Measurements from ENCODE around the gene SULT2A1.

The SULT2A1 gene

GRCh38 chr19:47891622-47891922, 5.5 kb upstream of the SULT2A1 start:
- Histone ChIP-seq H4K8ac (ENCODE audit: low read depth, low read length) (no peak overlapping the region), H2BK12ac (ENCODE audit: low read length) (no peak overlapping the region), H3K27ac (ENCODE audit: low read depth, low read length) (peak overlapping the region; percentile 91), H3K9me3 (ENCODE audit: insufficient read depth, low read depth, low read length) (no peaks in the 10 kb centered on the region), H3K23ac (ENCODE audit: low read length) (no peak overlapping the region), H3K79me1 (ENCODE audit: low read length) (peaks cover 11% of the 10 kb centered on the region), H3K14ac (ENCODE audit: low read length) (no peak overlapping the region), H3K4ac (ENCODE audit: low read depth, low read length) (no peak overlapping the region), H4K91ac (ENCODE audit: low read depth, low read length) (peak overlapping the region; percentile 75), H3K79me2 (ENCODE audit: control insufficient read depth, insufficient read depth, low read length, poor library complexity) (no peaks in the 10 kb centered on the region), H3K4me3 (ENCODE audit: low read depth, low read length) (no peak overlapping the region), H2AFZ (ENCODE audit: insufficient read depth, low read length, poor library complexity) (no peak overlapping the region), H3K4me1 (ENCODE audit: control insufficient read depth in 1 of 2, insufficient read depth in 2 of 2, low read length in 2 of 2) (peaks cover 4 to 10% of the 10 kb centered on the region in 2 experiments), H2BK120ac (ENCODE audit: insufficient read depth, low read length, poor library complexity) (peak overlapping the region; percentile 29), H3K18ac (ENCODE audit: low read length) (no peak overlapping the region), H2AK5ac (ENCODE audit: low read length) (no peak overlapping the region), H3K4me2 (ENCODE audit: low read length) (no peak overlapping the region), H2BK5ac (ENCODE audit: low read depth, low read length, poor library complexity) (peak overlapping the region; percentile 87), H3K27me3 (ENCODE audit: insufficient read depth, low read length) (no peaks in the 10 kb centered on the region), H3K9ac (ENCODE audit: low read length) (no peak overlapping the region), H3K36me3 (ENCODE audit: control insufficient read depth in 1 of 2, insufficient read depth in 2 of 2, low read length in 2 of 2) (no peaks in the 10 kb centered on the region), H4K12ac (ENCODE audit: low read depth, low read length) (no peak overlapping the region)
- no CpG with 5 or more reads among the region's 2 CpGs for WGBS (ENCODE audit: extremely low coverage, insufficient coverage, insufficient read length)
- DNase-seq = no peak

GRCh38 chr19:47890865-47891621, 4.9 kb upstream of the SULT2A1 start:
- Histone ChIP-seq H4K91ac (ENCODE audit: low read depth, low read length) (peak overlapping the region; percentile 75), H3K79me1 (ENCODE audit: low read length) (peaks cover 11% of the 10 kb centered on the region), H2AFZ (ENCODE audit: insufficient read depth, low read length, poor library complexity) (no peak overlapping the region), H3K4me3 (ENCODE audit: low read depth, low read length) (no peak overlapping the region), H4K8ac (ENCODE audit: low read depth, low read length) (no peak overlapping the region), H2BK5ac (ENCODE audit: low read depth, low read length, poor library complexity) (peak overlapping the region; percentile 87), H3K18ac (ENCODE audit: low read length) (no peak overlapping the region), H3K9ac (ENCODE audit: low read length) (no peak overlapping the region), H3K4me1 (ENCODE audit: control insufficient read depth in 1 of 2, insufficient read depth in 2 of 2, low read length in 2 of 2) (peaks cover 4 to 10% of the 10 kb centered on the region in 2 experiments), H3K36me3 (ENCODE audit: control insufficient read depth in 1 of 2, insufficient read depth in 2 of 2, low read length in 2 of 2) (no peaks in the 10 kb centered on the region), H3K27me3 (ENCODE audit: insufficient read depth, low read length) (no peaks in the 10 kb centered on the region), H4K12ac (ENCODE audit: low read depth, low read length) (no peak overlapping the region), H2BK120ac (ENCODE audit: insufficient read depth, low read length, poor library complexity) (peak overlapping the region; percentile 64), H3K4ac (ENCODE audit: low read depth, low read length) (no peak overlapping the region), H3K9me3 (ENCODE audit: insufficient read depth, low read depth, low read length) (no peaks in the 10 kb centered on the region), H3K27ac (ENCODE audit: low read depth, low read length) (peak overlapping the region; percentile 91), H3K4me2 (ENCODE audit: low read length) (no peak overlapping the region), H3K79me2 (ENCODE audit: control insufficient read depth, insufficient read depth, low read length, poor library complexity) (no peaks in the 10 kb centered on the region), H3K23ac (ENCODE audit: low read length) (no peak overlapping the region), H2AK5ac (ENCODE audit: low read length) (no peak overlapping the region), H2BK12ac (ENCODE audit: low read length) (no peak overlapping the region), H3K14ac (ENCODE audit: low read length) (no peak overlapping the region)
- no peak for DNase-seq
- WGBS (ENCODE audit: extremely low coverage, insufficient coverage, insufficient read length) = no CpG with 5 or more reads among the region's 7 CpGs

DNA sequence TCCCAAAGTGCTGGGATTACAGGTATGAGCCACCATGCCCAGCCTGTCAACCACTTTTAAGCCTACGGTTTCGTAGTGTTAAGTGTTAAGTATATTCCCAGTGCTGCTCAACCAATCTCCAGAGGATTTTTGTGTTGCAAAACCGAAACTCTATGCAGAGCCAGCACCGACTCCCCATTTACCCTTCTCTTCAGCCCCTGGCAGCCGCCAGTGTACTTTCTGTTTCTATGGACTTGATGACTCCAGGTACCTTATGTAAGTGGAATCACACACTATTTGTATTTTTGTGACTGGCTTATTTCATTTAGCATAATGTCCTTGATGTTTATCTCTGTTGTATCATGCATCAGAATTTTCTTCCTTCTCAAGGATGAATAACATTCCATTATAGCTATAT, 1.1 kb downstream of the SULT2A1 start:
- no CpG with 5 or more reads among the region's 5 CpGs for WGBS (ENCODE audit: extremely low coverage, insufficient coverage, insufficient read length)

DNA sequence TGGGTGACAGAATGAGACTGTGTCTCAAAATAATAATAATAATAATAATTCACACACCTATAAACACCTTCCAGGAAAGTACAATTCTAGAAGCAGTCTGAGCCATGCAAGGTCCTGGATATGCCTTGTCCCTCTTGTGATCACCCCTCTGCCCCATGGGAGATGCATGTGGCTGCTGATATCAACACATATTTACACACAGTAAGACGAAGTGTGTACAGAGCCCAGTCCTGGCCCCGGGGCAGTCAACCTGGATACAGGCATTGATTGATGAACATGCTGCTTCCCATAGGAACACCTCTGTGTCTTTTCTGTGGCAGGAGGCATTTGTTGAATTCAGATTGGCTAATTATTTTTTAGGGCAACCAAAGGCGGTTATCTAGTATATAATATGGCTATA, 3.2 kb downstream of the SULT2A1 start:
- no peak for DNase-seq
- Histone ChIP-seq H3K79me1 (ENCODE audit: low read length) (no peaks in the 10 kb centered on the region), H4K91ac (ENCODE audit: low read depth, low read length) (no peak overlapping the region), H3K14ac (ENCODE audit: low read length) (no peak overlapping the region), H3K4ac (ENCODE audit: low read depth, low read length) (no peak overlapping the region), H3K36me3 (ENCODE audit: control insufficient read depth in 1 of 2, insufficient read depth in 2 of 2, low read length in 2 of 2) (no peaks in the 10 kb centered on the region), H3K18ac (ENCODE audit: low read length) (no peak overlapping the region), H3K4me3 (ENCODE audit: low read depth, low read length) (no peak overlapping the region), H3K23ac (ENCODE audit: low read length) (no peak overlapping the region), H2BK12ac (ENCODE audit: low read length) (no peak overlapping the region), H3K9me3 (ENCODE audit: insufficient read depth, low read depth, low read length) (no peaks in the 10 kb centered on the region), H3K4me1 (ENCODE audit: control insufficient read depth in 1 of 2, insufficient read depth in 2 of 2, low read length in 2 of 2) (no peaks in the 10 kb centered on the region), H3K27me3 (ENCODE audit: insufficient read depth, low read length) (no peaks in the 10 kb centered on the region), H2BK5ac (ENCODE audit: low read depth, low read length, poor library complexity) (no peak overlapping the region), H4K8ac (ENCODE audit: low read depth, low read length) (no peak overlapping the region), H3K79me2 (ENCODE audit: control insufficient read depth, insufficient read depth, low read length, poor library complexity) (no peaks in the 10 kb centered on the region), H4K12ac (ENCODE audit: low read depth, low read length) (no peak overlapping the region), H2AFZ (ENCODE audit: insufficient read depth, low read length, poor library complexity) (no peak overlapping the region), H2AK5ac (ENCODE audit: low read length) (no peak overlapping the region), H2BK120ac (ENCODE audit: insufficient read depth, low read length, poor library complexity) (no peak overlapping the region), H3K4me2 (ENCODE audit: low read length) (no peak overlapping the region), H3K9ac (ENCODE audit: low read length) (no peak overlapping the region), H3K27ac (ENCODE audit: low read depth, low read length) (no peak overlapping the region)
- no CpG with 5 or more reads among the region's 3 CpGs for WGBS (ENCODE audit: extremely low coverage, insufficient coverage, insufficient read length)

More for the DNA sequence above, 1.1 kb downstream of the SULT2A1 start:
- Histone ChIP-seq H3K79me1 (ENCODE audit: low read length) (no peaks in the 10 kb centered on the region), H3K27ac (ENCODE audit: low read depth, low read length) (no peak overlapping the region), H2BK12ac (ENCODE audit: low read length) (no peak overlapping the region), H3K23ac (ENCODE audit: low read length) (no peak overlapping the region), H3K18ac (ENCODE audit: low read length) (no peak overlapping the region), H4K12ac (ENCODE audit: low read depth, low read length) (no peak overlapping the region), H4K91ac (ENCODE audit: low read depth, low read length) (no peak overlapping the region), H3K27me3 (ENCODE audit: insufficient read depth, low read length) (no peaks in the 10 kb centered on the region), H3K4me1 (ENCODE audit: control insufficient read depth in 1 of 2, insufficient read depth in 2 of 2, low read length in 2 of 2) (no peaks in the 10 kb centered on the region), H4K8ac (ENCODE audit: low read depth, low read length) (no peak overlapping the region), H2AFZ (ENCODE audit: insufficient read depth, low read length, poor library complexity) (no peak overlapping the region), H2BK5ac (ENCODE audit: low read depth, low read length, poor library complexity) (no peak overlapping the region), H3K4me3 (ENCODE audit: low read depth, low read length) (no peak overlapping the region), H2AK5ac (ENCODE audit: low read length) (no peak overlapping the region), H3K4me2 (ENCODE audit: low read length) (no peak overlapping the region), H3K9ac (ENCODE audit: low read length) (no peak overlapping the region), H3K14ac (ENCODE audit: low read length) (no peak overlapping the region), H3K36me3 (ENCODE audit: control insufficient read depth in 1 of 2, insufficient read depth in 2 of 2, low read length in 2 of 2) (no peaks in the 10 kb centered on the region), H3K79me2 (ENCODE audit: control insufficient read depth, insufficient read depth, low read length, poor library complexity) (no peaks in the 10 kb centered on the region), H3K4ac (ENCODE audit: low read depth, low read length) (no peak overlapping the region), H2BK120ac (ENCODE audit: insufficient read depth, low read length, poor library complexity) (no peak overlapping the region), H3K9me3 (ENCODE audit: insufficient read depth, low read depth, low read length) (no peaks in the 10 kb centered on the region)
- no peak for DNase-seq

All from trophoblast cell (in vitro differentiated cells and primary cell).